HG03469 (cell line): ENCODE measurements around the gene CERK.
"Not testable (repeated sequence)": the region's sequence is repeated elsewhere in the genome, so short reads cannot be mapped to it uniquely, and the experiment has no call there.

Source experiments
- ATAC-seq: cut with Tn5 transposase; IDR thresholded peaks from one replicate; pipeline ENCODE4 v1.9.1; 2021; ENCODE audit warnings: mild to moderate bottlenecking, moderate library complexity, moderate number of reproducible peaks; ENCODE audit not compliant: unreplicated experiment

CERK gene, protein sequence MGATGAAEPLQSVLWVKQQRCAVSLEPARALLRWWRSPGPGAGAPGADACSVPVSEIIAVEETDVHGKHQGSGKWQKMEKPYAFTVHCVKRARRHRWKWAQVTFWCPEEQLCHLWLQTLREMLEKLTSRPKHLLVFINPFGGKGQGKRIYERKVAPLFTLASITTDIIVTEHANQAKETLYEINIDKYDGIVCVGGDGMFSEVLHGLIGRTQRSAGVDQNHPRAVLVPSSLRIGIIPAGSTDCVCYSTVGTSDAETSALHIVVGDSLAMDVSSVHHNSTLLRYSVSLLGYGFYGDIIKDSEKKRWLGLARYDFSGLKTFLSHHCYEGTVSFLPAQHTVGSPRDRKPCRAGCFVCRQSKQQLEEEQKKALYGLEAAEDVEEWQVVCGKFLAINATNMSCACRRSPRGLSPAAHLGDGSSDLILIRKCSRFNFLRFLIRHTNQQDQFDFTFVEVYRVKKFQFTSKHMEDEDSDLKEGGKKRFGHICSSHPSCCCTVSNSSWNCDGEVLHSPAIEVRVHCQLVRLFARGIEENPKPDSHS

DNA sequence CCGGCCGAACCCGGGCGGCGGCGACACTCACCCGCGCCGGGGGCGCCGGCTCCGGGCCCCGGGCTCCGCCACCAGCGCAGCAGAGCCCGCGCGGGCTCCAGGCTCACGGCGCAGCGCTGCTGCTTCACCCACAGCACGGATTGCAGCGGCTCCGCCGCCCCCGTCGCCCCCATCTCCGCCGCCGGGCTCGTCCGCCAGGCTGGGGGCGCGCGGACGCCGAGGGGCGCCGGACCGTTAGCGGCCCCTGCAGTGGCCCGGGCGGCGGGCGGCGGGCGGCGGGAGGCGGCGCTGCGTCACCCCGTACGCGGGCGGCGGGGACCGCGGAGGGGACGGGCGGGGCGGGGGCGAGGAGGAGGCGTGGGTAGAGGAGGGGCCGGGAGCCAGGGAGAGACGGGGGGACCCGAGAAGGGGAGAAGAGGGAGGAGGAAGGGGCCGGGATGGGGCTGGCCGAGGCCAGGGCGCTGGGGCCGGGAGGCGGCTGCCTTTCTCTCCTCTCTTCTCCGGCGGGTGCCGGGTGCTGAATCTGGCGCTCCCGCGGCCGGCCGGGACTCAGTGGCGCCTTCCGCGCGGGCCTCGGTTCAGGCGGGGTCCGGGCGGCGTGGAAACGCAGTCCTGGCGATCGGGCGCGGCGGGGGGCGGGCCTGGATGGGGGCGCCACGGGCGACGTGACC, at the start of gene CERK:
TSS of gene CERK (minus strand) at position 277 of the 671 bp plus-strand sequence. CDS start at position 173, 104 bp downstream.
- no peak for ATAC-seq

DNA sequence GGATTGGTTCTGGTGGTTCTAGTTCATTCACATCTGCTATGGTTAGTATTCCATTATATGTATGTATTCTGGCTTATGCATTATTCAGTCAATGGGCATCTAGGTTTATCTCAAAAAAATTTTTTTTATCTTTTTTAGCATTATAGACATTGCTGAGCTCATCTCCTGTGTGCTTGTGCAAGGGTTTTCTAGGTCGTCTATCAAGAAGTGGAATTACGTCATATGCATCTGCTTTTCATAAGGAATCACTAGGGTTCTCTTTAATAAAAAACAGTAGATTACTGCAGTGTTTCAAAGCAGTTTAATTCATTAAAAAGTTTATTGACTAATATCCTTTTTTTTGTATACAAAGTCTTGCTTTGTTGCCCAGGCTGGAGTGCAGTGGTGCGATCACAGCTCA, 45.7 kb upstream of the CERK start:
- no peak for ATAC-seq

DNA sequence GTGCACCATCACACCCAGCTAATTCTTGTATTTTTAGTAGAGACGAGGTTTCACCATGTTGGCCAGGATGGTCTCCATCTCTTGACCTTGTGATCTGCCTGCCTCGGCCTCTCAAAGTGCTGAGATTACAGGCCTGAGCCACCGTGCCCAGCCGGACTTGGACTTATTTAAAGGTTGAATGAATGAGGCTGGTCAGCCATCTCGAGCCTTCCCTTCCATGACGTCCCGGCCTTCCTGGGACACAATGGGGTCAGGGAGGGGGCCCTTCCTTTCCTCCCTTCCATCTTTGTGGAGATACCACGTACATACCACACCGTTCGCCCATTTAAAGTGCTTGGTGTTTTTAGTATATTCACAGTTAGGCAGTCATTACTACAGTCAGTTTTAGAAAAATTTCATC, 44.1 kb upstream of the CERK start:
- not testable (repeated sequence) for ATAC-seq

- ATAC-seq: no peak
These were observed 43.2 kb upstream of the CERK start for GRCh38 chr22:46781291-46781690.

GRCh38 chr22:46780453-46780852, 42.4 kb upstream of the CERK start:
- ATAC-seq: no peak

DNA sequence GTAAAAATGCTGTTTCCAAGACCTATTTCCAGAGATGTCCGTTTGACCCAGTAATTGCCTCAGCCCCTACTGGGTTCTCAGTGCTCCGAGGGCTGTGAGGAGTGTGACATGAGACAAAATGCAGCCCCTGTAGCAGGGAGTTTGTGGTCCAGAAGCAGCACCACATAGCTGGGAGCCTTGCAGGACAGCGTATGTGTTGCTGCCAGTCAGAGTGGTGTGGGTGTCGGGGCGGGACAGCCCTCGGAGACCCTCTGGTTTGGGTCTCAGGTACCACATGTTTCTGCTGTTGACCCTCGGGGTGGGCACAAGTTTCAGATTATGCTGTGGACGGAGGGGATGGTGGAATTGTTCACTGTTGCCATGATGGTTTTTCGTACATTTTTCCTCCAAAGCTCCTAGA, 41.6 kb upstream of the CERK start:
- ATAC-seq: no peak

DNA sequence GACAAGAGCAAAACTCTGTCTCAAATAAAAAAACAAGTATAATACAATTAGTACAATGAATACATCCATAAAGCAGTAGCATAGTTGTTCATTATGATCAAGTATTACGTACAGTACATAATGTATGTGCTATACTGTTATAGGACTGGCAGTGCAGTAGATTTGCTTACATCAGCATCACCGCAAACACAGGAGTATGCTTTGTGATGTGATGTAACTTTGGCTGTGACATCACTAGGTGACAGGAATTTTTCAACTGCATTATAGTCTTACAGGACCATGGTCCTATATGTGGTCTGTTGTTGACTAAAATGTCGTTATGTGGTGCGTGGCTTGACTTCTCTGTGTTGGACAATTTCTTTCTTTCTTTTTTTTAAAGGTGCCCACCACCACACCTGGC, 41.0 kb upstream of the CERK start:
- no peak for ATAC-seq

DNA sequence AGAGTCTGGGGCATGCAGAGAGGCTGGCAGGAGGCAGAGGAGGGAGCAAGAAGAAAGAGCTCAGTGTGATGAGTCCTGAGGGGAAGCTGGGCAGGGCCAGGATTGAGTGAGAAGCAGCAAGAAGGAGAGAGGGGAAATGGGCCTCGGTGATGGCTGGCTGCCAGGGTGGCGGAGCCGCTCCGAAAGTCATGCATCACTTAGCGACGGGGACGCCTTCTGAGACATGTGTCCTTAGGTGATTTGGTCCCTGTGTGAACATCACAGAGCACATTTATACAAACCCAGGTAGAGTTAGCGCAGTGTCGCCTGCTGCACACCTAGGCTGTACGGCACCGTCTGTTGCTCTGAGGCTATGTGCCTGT, 39.5 kb upstream of the CERK start:
- ATAC-seq: no peak

DNA sequence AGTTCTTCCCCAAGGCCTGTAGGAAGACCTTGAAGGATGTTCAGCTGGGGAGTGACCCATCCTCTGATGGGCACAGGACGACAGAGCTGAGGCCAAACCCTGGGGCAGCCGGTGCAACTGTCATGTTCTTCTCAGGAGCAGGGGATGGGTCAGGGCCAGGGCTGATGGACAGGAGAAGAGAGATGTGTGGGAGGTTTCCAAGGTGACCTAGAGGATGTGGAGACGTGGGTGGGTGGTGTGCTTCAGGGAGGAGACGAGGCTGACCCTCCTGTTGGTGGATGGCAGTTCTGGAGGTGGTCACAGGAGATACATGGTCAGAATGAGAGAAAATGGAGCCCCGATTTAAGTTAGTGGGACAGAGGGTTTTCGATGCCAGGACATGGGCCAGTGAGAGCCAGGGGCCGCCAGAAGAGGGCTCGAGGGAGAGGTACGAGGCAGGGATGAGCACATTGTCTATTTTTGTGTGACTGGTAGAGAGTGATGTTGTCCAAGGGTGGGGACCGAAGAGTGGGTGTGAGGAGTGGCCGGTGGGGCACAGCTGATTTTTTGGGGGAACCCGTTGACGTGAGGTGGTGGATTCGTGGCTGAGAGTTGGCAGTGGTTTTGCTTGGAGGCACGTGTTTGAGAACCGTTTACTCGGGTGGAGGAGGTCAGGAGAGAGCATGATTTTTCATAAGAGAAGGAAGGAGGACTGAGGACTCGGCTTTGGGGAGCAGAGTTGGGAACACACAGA, 39.0 kb upstream of the CERK start:
- ATAC-seq: no peak

GRCh38 chr22:46775850-46776826, 38.1 kb upstream of the CERK start:
- no peak for ATAC-seq

GRCh38 chr22:46774980-46775849, 37.2 kb upstream of the CERK start:
- ATAC-seq: no peak

DNA sequence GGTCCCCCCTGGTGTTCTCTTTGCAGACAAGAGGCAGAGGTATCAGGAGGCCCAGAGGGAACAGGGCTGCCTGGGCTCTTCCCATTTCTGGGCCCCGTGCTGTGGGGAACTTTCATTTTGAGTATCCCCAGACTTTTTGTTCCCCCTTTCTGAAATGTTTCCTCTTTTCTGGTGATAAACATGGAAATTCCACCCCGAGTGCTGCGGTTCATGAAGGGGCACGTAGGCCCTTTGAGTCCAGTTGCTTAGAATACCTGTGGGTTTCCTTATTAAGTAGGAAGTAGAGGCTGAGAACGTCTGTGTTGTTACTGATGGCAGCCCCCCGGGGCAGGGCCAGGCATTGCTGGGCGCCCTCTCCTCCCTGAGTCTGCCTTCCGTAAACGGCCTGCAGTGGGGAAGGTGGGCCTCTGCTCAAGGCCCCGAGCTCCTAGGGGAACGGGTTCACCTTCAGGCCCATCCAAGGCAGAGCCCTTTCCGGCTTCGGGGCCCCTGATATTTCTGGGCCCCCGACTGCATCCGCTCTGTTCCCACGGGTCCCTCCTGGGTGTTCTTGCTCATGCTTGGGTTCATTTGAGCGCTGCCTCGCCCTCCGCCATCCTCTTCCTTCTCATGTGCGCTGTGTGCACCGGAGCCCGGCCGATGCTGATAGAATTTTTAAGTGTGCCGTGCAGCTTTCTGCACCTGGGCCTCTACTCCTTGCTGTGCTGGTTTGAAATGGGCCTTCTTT, 36.4 kb upstream of the CERK start:
- no peak for ATAC-seq

GRCh38 chr22:46773076-46773475, 35.0 kb upstream of the CERK start:
- ATAC-seq: no peak

GRCh38 chr22:46770726-46771125, 32.7 kb upstream of the CERK start:
- ATAC-seq: no peak

DNA sequence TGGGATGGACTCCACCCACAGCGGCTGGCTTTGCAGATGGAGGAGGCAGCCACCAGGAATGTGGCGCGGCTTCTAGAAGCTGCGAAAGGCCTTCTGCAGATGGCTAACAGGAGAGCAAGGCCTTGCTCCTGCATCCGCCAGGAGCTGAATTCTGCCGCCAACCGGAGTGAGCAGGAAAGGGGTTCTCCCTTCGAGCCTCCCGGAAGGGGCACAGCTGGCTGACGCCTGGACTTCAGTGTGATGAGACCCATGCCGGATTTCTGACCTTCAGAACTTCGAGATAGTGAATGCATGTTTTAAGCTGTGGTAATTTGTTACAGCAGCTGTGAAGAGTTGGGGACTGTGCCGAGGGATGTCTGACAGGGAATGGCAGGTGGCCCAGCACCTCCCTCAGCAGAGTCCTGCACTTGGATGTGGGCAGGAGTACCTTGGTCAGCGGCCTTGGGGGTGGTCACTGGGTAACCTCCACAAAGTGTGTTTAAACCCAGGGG, 32.1 kb upstream of the CERK start:
- ATAC-seq: no peak

- ATAC-seq: no peak
These were observed 31.7 kb upstream of the CERK start for GRCh38 chr22:46769706-46770105.

GRCh38 chr22:46769191-46769675, 31.2 kb upstream of the CERK start:
- ATAC-seq: no peak

GRCh38 chr22:46767249-46767985, 29.4 kb upstream of the CERK start:
- no peak for ATAC-seq
